HuH-7 (cell line): Measurements from ENCODE around the gene MTMR10.

Source experiments
- DNase-seq: peaks from one replicate; pipeline ENCODE4 v3.0.0; 2011; ENCODE audit warnings: low spot score

The MTMR10 gene

DNA sequence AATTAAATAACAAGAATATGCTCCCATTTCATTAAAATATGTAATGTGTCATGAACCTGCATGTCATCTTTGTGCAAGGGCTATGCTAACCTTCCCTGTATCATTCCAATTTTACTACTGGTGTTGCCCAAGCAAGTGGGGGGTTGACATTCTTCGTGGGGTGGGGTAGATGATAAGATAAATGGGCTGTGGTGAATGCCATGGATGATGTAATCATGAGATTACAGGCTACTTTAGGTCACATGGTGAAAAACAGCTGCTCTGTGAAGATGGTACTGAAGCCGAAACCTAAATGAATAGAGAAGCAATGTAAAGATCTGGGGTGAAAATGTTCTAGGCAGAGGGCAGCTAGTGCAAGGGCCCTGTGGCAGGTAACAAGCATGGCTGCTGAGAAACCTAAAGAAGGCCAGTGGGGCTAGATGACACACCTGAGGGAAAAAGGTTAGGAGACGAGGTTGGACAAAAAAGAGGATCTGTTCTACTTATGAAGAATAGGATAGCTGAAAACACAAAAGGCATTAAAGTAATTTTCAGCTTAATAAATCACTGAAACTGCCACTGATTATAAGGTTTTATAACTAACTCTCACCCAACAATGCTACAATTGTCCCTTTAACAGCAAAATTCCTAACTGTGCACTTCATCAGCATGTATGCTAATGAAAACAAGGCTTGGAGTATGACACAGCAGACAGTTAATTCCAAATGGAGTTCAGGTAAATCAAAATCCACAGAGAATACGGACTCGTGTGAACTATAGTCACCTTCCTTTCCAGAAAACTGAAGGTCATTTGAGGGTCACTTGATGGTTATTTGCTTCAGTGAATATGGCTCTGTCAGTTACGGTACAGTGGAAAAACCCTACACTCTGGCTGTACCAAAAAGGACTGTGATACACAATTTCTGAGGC lies 35.0 kb downstream of the MTMR10 start:
- DNase-seq: no peak

DNA sequence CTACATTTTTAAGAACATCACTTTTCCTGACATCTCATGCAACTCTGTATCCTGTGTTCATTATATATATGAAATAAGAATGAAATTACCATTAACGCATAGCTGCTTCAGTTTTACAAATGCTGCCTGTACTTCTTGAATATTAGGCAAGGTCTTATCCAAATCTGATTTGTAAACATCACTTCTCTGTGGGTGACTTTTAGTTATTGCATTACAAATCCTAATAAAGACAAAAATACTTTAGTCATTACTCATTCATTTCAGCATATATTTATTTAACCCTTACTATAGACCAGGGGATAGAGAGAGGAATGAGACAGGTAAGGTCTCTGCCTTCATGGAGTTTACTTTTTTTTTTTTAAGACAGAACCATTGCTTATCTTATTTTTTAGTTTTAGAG lies 36.8 kb downstream of the MTMR10 start:
- no peak for DNase-seq

DNA sequence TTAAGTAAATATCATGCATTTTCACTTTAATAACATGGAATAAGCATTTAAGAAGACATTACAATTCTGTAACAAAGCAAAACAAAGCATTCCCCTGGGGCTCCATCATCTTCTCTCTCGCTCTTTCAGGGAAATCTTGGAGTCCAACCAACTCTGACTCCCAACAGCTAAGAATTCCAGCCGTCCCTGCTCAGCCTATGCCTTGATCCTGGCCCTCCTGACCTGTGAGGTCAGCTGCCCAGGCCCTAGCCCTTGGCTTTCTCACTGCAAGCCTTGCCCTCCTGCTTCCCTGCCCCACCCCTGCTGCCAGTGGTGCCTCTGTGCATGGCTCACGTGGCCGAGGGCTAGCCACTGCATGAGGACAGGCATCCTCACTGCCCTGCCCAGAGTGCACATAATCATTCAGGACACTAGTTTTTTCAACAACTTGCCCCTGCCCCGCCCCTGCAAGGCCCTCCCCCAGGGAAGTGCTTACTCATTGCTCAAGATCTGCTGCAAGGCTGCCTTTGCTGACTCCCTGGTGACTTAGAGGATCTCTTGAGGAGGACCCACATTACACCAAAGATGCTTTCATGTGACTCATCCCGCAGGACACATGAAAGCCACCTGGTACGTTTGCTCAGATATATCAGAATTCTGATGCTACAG lies 37.6 kb downstream of the MTMR10 start:
- no peak for DNase-seq

DNA sequence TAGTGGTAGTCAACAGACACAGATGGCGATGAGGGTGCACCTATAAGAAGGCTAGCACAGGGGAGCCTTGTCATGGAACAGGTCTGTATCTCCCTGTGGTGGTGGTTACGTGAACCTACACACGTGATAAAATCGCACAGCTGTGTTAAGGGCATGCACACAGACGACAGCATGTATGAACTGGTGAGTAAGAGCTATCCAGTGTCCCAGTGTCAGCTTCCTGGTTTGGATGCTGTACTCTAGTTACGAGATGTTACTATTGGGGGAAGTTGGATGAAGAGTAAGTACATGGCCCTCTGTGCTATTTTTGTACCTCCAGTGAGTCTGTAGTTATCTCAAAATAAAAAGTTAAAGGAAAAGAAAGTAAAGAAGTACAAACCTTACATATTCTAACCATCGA lies 38.2 kb downstream of the MTMR10 start:
- DNase-seq: no peak

DNA sequence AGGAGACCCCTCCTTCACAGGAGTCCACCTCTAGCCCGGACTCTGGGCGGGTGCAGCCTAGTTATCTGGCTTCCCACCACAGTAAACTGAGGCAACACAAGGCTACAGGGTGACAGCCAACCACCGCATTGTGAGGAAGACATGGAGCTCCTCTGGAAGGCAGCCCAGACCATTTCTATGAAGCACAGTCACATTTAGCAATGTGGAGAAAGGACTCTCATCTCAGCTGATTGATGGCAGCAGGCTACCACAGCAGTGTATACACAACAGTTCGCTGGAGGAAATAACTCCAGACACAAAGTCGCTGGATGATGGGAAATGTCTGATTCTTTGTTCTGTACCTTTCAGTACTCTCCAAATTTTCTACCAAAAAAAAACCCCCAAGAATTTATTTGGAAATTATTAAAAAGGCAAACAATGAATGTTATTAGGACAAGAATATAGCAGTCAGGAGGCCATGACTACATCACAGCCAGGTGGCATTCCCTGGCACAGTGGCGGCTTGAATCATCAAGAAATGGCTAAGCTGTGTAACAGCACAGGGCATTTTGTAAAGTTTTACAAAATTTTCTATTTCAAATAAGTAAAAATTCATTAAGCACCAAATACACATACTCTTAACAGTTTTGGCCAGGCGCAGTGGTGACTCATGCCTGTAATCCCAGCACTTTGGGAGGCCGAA lies 47.6 kb downstream of the MTMR10 start:
- DNase-seq: no peak

DNA sequence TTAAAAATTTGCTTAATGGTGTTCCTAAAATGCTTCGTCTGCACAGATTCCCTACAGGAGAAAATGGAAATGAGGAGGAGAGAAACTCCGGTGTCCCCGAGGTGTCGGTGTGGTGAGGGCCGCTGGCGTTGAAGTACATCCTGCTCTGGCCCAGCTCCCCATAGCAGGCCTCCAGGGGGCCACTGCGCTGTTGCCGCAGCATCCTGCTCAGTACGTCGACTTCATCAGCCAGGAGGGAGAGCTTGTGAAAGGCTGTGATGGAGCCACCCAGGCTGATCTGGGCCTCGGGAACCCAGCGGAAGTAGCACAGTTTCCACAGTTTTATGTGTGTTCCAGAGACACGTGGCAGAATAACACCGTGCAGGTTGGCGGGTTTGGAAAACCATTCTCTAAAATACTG lies 49.9 kb downstream of the MTMR10 start:
- no peak for DNase-seq

DNA sequence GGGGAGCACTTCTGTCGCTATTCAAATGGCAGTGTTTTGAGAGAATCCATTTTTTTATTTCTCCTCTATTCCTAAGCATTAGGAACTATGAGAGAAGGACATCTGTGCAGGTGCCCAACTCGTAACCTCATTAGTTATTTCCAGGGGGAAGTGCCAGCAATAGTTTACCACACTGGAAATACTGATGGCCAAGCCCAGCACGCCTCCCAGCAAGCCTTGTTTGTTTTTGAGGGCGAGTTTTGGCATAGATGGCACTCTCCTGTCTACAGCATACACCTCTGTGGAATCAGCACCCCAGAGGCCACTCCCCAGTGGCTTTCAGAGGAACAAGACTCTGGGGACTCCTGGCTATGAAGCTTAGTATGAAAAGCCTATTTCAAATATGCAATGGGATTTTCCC lies 51.1 kb downstream of the MTMR10 start:
- DNase-seq: no peak

DNA sequence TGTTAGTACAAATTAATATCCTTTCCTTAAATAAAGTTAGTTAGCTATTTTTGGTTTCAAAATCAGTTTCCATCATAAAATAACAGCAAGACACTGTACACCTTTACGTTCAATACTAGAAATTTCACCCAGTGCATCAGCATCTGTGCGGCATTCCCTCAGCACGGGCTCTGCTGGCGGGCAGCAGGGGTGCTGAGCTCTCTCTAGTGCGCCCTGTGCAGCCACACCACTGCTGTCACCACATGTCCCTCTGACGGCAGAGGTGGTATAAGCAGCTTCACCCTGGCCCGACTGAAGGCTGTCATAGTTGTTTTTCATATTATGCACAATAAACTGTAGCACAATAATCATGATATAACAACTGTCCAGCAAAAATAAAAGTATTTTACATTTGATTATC lies 52.3 kb downstream of the MTMR10 start:
- DNase-seq: no peak

DNA sequence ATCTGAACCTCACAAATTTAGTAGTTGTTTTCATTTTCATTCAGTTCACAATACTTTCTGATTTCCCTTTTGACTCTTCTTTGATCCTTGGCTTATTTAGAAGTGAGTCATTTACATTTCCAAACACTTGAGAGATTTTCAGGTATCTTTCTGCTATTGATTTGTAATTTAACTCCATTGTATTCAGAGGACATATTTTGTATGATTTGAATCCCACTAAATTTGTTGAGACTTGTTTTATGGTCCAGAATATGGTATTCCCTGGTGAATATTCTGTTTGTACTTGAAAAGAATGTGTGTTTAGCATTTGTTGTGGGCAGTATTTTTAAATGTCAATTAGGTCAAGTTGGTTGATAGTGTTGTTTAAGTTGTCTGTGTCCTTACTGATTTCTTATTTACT lies 58.1 kb downstream of the MTMR10 start:
- DNase-seq: no peak

DNA sequence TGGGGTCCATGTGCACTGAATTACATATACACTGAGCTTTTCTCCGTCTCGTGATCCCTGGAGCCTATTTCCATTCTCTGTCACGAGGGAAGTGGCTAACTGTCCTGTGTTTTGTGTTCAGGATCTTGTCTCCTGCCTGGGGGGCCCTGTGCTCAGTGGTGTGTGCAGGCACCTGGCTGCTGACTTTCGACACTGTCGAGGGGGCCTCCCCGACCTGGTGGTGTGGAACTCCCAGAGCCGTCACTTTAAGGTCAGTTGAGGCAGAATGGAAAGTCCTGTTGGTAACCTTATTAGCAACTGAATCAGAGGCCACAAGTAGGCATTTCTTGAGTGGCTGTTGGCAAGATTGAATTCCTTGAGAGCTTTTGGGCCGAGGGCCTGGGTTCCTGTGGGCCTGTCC lies 61.0 kb downstream of the MTMR10 start:
- DNase-seq: no peak

DNA sequence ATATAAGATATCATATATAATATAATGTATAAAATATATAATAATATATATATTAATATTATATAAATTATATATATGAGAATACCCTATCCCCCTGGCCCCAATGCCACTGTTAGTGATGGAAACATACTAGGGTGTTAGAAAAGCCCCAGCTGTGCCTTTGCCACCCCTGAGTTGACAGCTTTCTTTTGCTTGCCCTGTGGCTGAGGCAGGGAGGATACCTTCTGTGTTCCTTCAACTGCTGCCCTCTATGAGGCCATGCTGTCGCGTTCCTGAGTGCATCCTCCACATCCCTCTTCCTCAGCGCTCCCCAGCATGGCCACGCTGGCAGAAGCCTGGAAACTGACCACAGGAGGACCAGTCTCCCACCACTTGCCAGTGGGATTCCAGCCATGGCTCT lies 61.4 kb downstream of the MTMR10 start:
- no peak for DNase-seq

DNA sequence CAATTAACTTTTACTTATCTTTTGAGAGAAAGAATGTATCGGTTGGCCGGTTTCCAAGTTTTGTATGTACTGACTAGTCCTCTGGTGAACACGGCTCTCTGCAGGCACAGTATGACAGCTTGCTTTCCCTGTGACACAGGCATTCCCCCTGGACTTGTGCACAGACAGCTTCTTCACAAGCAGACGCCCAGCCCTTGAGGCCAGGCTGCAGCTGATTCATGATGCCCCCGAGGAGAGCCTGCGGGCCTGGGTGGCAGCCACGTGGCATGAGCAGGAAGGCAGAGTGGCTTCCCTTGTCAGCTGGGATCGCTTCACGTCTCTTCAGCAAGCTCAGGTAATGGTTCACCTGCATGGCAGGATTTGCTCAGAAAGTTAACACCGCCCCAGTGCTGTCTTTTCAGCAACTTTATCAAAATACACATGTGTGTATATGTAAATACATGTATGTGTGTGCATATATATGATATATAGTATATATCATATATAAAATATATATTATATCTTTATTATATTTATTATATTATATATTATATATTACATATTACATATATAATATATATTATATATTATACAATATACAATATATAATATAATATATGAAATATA lies 62.3 kb downstream of the MTMR10 start:
- DNase-seq: no peak

DNA sequence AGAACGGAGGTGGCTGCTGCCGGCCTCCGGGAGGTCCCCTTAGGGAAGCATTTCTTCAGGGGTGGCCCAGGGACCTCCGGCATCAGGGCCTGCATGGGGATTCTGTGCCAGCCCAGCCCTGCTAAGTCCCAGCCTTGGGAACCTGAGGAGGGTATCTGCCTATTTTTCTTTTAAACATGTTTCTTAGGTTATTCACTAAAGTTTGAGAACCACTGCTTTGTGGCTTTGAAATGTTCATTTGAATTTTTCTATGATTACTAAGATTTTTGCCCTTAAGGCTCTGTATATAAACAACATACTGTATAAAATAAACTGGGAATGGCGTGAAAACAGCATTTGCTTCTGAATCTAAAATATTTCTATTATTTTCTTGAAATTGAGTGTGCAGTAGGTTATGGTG lies 63.4 kb downstream of the MTMR10 start:
- DNase-seq: no peak

DNA sequence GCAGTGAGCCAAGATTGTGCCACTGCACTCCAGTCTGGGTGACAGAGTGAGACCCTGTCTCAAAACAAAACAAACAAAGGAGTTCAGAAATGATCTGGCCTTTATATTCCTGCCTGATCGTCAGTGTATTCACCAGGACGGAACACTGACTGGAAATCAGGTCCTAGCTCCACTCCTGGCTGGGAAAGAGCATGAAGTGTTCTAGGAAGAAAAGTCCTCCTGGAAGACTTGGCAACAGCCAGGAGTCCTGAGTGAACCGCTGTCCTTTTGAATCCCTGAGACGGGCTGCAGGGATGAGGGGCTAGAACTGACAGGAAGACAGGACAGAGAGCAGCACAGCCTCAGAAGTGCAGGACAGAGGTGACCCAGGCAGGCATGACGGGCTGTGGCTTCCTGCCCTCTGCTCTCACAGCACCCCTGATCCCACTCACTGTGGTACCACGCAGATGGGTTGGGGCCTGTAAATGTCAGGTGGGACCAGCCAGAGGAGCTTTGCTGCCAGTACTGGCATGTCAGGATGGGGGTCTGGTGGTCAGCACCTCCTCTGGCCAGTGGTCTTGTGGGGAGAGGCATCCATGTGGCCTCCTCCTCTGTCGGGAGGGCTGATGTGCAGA lies 64.2 kb downstream of the MTMR10 start:
- no peak for DNase-seq

DNA sequence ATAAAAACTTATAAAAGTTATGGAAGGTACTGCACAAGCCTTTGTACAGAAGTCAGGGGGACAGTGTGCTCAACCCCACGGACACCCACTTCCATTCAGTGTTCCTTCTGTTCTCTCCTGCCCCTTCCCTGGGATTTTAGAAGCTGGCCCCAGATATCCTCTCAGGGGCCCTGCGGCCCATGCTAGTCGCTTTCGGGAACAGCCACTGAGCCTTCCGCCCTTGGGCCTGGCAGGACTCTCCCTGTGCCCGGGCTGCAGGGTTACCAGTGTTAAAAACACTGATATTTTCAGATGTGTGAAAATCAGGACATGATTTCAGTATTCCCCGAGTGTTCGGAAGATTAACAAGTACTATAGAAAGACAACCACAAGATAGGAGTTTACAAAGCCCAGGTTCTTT lies 65.3 kb downstream of the MTMR10 start:
- no peak for DNase-seq

DNA sequence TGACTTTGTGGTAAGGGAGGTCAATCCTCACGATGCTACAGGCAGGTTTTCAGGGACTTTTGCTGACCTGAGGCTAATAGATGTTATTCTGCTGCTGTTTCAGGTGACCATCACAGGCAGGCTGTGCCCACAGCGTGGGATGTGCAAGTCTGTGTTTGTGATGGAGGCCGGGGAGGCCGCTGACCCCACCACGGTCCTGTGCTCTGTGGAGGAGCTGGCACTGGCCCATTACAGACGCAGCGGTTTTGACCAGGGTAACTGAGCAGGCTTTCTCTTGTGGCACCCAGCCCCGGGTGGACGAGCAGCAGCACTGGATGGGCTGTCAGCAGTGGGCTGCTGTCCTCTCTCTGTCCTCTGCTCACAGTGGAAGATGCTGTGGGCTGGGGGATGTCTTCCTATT lies 65.7 kb downstream of the MTMR10 start:
- DNase-seq: no peak

DNA sequence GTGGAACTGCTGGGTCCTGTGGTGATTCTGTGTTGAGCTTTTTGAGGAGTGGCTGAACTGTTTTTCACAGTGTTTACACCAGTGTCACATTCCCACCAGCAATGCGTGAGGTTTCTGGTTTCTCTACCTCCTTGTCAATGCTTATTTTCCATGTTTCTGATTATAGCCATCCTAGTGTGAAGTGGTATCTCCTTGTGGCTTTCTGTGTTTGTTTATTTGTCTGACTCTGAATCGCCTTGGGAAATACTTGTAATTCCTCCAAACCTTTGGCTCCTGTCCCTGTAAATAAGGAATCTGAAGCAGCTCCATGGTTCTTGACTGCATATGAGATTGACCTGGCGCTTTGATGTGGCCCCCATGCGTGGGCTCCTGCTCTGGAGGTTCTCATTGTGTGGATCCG lies 67.1 kb downstream of the MTMR10 start:
- no peak for DNase-seq

DNA sequence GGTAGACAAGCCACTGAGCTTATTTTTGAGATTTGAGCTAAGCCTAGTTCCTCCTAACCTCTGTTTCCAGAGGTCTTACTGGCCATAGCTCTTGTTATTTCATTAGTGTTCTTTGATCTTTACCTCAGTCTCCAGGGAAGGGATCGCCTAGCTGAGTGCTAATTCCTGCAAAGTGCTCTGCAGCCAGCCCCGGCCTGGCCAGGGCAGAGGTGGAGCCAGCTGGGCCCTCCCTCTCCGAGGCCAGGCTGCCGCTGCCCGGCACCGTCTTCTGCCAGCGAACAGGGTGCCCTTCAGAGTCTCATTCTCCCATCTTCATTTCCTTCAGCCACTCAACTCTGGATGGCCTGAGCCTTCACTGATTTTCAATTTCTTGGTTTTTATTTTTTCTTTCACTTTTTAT lies 68.0 kb downstream of the MTMR10 start:
- no peak for DNase-seq

DNA sequence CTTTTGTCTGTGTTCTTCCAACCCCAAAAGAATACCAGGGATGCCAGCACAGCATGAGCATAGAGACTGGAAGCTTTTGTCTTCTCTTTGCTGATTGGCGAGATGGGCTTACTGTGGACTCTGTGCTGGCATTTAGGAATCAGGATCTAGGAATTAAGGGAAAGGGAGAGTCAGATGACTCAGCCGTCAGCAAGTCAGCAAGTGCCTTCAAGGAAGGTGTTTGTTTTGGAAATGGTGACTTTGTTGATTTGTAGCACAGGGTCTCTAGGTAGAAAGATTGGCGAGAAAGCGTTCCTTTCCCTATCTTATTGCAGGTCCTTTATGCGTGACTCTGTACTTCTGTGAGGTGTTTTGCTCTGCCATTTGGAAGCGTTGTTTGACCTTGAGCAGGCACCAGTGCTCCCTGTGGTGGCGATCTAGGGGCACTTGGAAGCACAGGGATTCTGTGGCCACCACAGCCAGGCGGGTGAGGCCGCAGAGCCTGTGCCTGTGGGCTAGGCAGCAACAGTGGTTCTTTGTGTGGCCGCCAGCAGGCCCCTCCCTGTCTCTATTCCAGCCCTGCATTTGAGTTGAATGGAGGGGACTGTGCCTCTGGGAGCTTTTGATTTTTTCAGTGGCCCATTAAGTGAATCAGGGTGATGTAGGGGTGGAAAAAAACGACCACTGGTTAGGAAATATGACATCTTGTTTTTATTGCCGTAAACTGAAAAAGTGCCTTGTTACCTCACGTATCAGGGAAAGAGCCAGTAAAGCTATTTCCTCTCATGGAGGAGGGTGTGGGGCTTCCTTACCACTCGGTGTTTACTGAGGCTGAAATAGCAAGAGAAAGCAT lies 68.7 kb downstream of the MTMR10 start:
- DNase-seq: no peak

DNA sequence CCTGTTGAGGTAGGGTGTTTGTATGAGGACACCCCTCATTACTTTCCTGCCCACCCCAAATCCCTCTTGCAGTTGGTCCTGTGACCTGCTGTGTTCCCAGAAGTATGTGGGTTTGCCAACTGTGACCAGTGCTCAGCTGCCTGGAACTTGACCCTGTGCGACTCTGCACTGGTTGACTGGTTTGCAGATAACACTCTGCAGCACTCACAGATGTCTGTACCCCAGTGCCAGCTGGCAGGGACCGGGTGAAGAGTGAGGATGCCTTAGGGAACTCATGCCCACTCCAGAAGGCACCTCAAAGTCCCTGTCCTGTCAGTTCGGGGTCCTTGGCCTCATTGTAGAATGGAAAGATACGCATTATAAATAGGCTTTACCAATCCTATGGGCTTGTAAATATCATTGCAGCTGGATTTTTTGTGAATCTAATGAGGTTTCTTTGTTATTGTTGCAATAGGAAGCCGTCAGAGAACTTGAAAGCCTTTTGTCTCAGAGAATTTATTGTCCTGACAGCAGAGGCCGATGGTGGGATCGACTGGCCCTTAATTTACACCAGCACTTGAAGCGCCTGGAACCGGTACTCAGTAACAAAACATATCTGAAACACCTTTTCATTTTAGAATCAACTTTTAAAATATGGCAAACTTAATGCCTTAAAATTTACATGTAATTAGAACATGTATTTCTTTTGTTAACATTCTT lies 69.5 kb downstream of the MTMR10 start:
- DNase-seq: no peak

DNA sequence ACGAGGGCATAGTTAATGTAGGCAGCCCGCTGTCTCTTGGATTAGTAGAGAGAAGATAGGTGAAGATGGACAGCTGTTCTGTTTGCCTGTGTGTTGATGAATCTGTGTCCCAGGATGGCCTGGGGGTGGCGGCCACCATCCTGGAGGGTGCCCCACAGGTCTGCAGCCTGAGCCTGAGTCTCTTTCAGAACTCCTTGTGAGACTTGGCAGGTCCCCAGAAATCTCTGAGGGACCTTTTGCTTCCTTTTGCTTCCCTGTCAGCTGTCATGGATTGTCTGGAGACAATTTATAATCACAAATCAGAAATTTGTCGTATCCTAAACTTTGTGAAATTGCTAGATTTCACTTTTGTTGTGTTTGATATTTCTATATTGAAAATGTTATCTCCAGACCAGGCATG lies 70.3 kb downstream of the MTMR10 start:
- no peak for DNase-seq
